Thymus (tissue), 11 donors: Measurements from ENCODE around the gene ANKS3. TPM values are rescaled to one million over a fixed set of nuclear protein-coding genes. Genes with fewer than 3 reads are reported as not detected.

ENCODE experiments used
- DNase-seq, 9 donors: peaks; one replicate each; pipeline ENCODE4 v3.0.0-alpha.2; 2013; ENCODE audit warnings: low spot score in 9 of 9, low read depth in 6 of 9, missing footprints in 1 of 9
- H3K27ac ChIP-seq, 2 donors: one replicate each; pipeline ENCODE4 v1.5.1; 2013; ENCODE audit warnings: control low read depth in 1 of 2, low read depth in 1 of 2, low read length in 1 of 2, mild to moderate bottlenecking in 1 of 2, moderate library complexity in 1 of 2
- H3K27me3 ChIP-seq, 2 donors: one replicate each; pipeline ENCODE4 v1.5.1; 2013; ENCODE audit warnings: low read length in 1 of 2; ENCODE audit not compliant: control insufficient read depth in 2 of 2, insufficient read depth in 1 of 2
- H3K36me3 ChIP-seq, 2 donors: one replicate each; pipeline ENCODE4 v1.5.1; 2013; ENCODE audit warnings: low read length in 1 of 2, mild to moderate bottlenecking in 1 of 2, moderate library complexity in 1 of 2; ENCODE audit not compliant: control insufficient read depth in 2 of 2, insufficient read depth in 2 of 2
- H3K4me1 ChIP-seq, 2 donors: one replicate each; pipeline ENCODE4 v1.5.1; 2013; ENCODE audit warnings: low read length in 2 of 2; ENCODE audit not compliant: control insufficient read depth in 2 of 2, insufficient read depth in 2 of 2
- H3K4me3 ChIP-seq, 2 donors: one replicate each; pipeline ENCODE4 v1.5.1; 2013; ENCODE audit warnings: low read length in 2 of 2, control low read depth in 1 of 2, mild to moderate bottlenecking in 1 of 2
- H3K9me3 ChIP-seq, 2 donors: one replicate each; pipeline ENCODE4 v1.5.1; 2013; ENCODE audit warnings: low read length in 1 of 2, mild to moderate bottlenecking in 1 of 2; ENCODE audit not compliant: control insufficient read depth in 2 of 2, insufficient read depth in 1 of 2
- WGBS: extraction: QIAGEN DNeasy Blood & Tissue Kit; methylation state at CpG from one replicate; pipeline ENCODE4 v1.1.7; 2013; 5-methylcytosine and 5-hydroxymethylcytosine counted together
- polyA plus RNA-seq: library from polyadenylated mRNA; stranded (reverse); fragments of 200-250 nt; gene quantifications from one replicate; pipeline ENCODE4 v1.2.3, GENCODE V29; 2013
- total RNA-seq: library from RNA; stranded (reverse); fragments of 120-200 nt; gene quantifications from one replicate; pipeline ENCODE4 v1.2.4, GENCODE V29; 2013
- donor health status: healthy.

The ANKS3 gene
- total and polyA plus RNA-seq, 2 donors = 9.8 to 34.0 TPM

- peaks cover 6 to 41% of the 10 kb centered on the region in 2 donors for H3K4me1 ChIP-seq
Measured at GRCh38 chr16:4679850-4680636, 54.0 kb downstream of the ANKS3 start.

GRCh38 chr16:4679156-4679849, 54.8 kb downstream of the ANKS3 start:
- Histone ChIP-seq H3K4me3 (no peak overlapping the region), H3K9me3 (peaks cover 0 to 4% of the 10 kb centered on the region in 2 donors), H3K27me3 (no peaks in the 10 kb centered on the region), H3K4me1 (peaks cover 6 to 41% of the 10 kb centered on the region in 2 donors), H3K27ac (peak overlapping the region; percentile 11 to 12), H3K36me3 (peaks cover 20 to 51% of the 10 kb centered on the region in 2 donors)
- 94% methylated on average over 20 of the region's 20 CpGs for WGBS
- DNase-seq = no peak

More at GRCh38 chr16:4679850-4680636, 54.0 kb downstream of the ANKS3 start:
- Histone ChIP-seq H3K27me3 (no peaks in the 10 kb centered on the region), H3K9me3 (peaks cover 0 to 4% of the 10 kb centered on the region in 2 donors), H3K36me3 (peaks cover 22 to 57% of the 10 kb centered on the region in 2 donors), H3K27ac (peak overlapping the region; percentile 11 to 41), H3K4me3 (no peak overlapping the region)
- WGBS = 92% methylated on average over 47 of the region's 47 CpGs
- DNase-seq = no peak

GRCh38 chr16:4678596-4678995, 55.5 kb downstream of the ANKS3 start:
- H3K4me1 ChIP-seq = peaks cover 6 to 41% of the 10 kb centered on the region in 2 donors
- H3K36me3 ChIP-seq = peaks cover 18 to 47% of the 10 kb centered on the region in 2 donors
- H3K27me3 ChIP-seq = no peaks in the 10 kb centered on the region
- H3K4me3 ChIP-seq = no peak overlapping the region
- 95% methylated on average over 6 of the region's 6 CpGs for WGBS
- H3K27ac ChIP-seq = no peak overlapping the region
- DNase-seq = no peak
- H3K9me3 ChIP-seq = no peaks in the 10 kb centered on the region

- Histone ChIP-seq H3K36me3 (peaks cover 19 to 47% of the 10 kb centered on the region in 2 donors), H3K4me1 (peaks cover 6 to 41% of the 10 kb centered on the region in 2 donors), H3K27ac (no peak overlapping the region), H3K4me3 (no peak overlapping the region), H3K27me3 (no peaks in the 10 kb centered on the region), H3K9me3 (no peaks in the 10 kb centered on the region)
- WGBS = 97% methylated on average over 9 of the region's 9 CpGs
- no peak for DNase-seq
Measured at GRCh38 chr16:4677994-4678393, 56.1 kb downstream of the ANKS3 start.

- Histone ChIP-seq H3K27ac (no peak overlapping the region), H3K4me1 (peaks cover 6 to 36% of the 10 kb centered on the region in 2 donors), H3K27me3 (no peaks in the 10 kb centered on the region), H3K36me3 (peaks cover 18 to 42% of the 10 kb centered on the region in 2 donors), H3K9me3 (no peaks in the 10 kb centered on the region), H3K4me3 (no peak overlapping the region)
- DNase-seq = no peak
- WGBS = 98% methylated on average over 17 of the region's 17 CpGs
Measured at GRCh38 chr16:4677390-4677789, 56.7 kb downstream of the ANKS3 start.

- DNase-seq = no peak
- H3K27ac ChIP-seq = peak overlapping the region; percentile 46 to 77
- 89% methylated on average over 11 of the region's 11 CpGs for WGBS
- peaks cover 21 to 43% of the 10 kb centered on the region in 2 donors for H3K36me3 ChIP-seq
- H3K4me3 ChIP-seq = no peak overlapping the region
- H3K27me3 ChIP-seq = no peaks in the 10 kb centered on the region
- H3K4me1 ChIP-seq = peaks cover 6 to 30% of the 10 kb centered on the region in 2 donors
- no peaks in the 10 kb centered on the region for H3K9me3 ChIP-seq
Measured at GRCh38 chr16:4676831-4677230, 57.2 kb downstream of the ANKS3 start.

DNA sequence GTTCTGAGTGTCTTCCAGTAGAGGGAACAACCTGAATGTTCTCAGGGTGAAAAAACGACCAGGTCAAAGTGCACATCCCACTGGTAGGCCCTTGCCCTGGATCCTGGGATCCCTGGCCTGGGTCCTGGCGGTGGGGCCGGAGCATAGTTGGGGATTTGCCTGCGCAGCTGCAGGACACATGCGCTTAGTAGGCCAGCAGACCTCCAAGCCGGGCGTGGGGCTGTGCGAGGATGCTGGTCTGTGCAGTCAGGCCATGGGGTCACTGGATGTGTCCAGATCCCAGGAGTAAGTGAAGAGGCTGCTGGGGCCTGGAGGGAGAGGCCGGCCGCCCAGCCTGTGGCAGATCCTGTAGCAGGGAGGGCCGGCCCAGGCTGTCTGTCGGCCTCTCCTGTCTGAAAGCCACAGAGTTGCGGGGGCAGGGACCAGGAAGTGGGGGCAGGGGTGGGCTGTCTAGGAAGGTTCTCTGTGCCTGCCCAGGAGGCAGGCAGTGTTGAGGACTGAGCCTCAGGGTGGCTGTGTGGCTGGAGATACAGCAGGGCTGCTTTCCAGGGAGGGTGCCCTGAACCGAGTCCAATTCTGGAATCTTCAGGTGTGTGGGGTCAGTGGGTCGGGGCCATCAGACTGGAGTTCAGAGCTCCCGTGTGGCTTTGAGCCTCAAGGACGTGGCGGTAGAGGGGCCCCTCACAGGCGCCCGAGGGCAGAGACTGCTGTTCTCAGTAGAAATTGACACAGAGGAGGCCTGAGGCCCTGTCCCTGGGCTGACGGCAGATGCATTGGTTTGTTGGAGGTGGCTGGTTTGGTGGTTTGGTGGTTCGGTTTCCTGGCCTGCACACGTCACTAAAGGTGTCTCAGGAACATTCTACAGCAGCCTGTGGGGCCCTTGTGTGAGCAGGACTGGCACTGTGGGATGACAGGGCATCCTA, 57.9 kb downstream of the ANKS3 start:
- no peak overlapping the region for H3K4me3 ChIP-seq
- H3K27ac ChIP-seq = peak overlapping the region; percentile 44 to 77
- H3K9me3 ChIP-seq = no peaks in the 10 kb centered on the region
- H3K36me3 ChIP-seq = peaks cover 26 to 42% of the 10 kb centered on the region in 2 donors
- no peaks in the 10 kb centered on the region for H3K27me3 ChIP-seq
- H3K4me1 ChIP-seq = peaks cover 6 to 23% of the 10 kb centered on the region in 2 donors
- 46% methylated on average over 23 of the region's 23 CpGs for WGBS
- DNase-seq = peak in 2 of 9 donors; percentile 54 to 74

GRCh38 chr16:4674926-4675530, 59.0 kb downstream of the ANKS3 start:
- H3K4me3 ChIP-seq = no peak overlapping the region
- H3K27me3 ChIP-seq = no peaks in the 10 kb centered on the region
- H3K27ac ChIP-seq = no peak overlapping the region
- H3K9me3 ChIP-seq = no peaks in the 10 kb centered on the region
- peaks cover 6 to 23% of the 10 kb centered on the region in 2 donors for H3K4me1 ChIP-seq
- H3K36me3 ChIP-seq = peaks cover 34 to 48% of the 10 kb centered on the region in 2 donors
- DNase-seq = no peak
- 99% methylated on average over 9 of the region's 9 CpGs for WGBS
